ENCODE results near the gene MAGEA3. TPM values are rescaled to one million over a fixed set of nuclear protein-coding genes. Genes with fewer than 3 reads are reported as not detected.

Gene MAGEA3, protein sequence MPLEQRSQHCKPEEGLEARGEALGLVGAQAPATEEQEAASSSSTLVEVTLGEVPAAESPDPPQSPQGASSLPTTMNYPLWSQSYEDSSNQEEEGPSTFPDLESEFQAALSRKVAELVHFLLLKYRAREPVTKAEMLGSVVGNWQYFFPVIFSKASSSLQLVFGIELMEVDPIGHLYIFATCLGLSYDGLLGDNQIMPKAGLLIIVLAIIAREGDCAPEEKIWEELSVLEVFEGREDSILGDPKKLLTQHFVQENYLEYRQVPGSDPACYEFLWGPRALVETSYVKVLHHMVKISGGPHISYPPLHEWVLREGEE
- total RNA-seq (2022; extraction: Qiagen RNA extraction; ENCODE audit: low read depth), result 2.9 to 4.3 TPM (median 3.1 TPM) in 5 replicates

DNA sequence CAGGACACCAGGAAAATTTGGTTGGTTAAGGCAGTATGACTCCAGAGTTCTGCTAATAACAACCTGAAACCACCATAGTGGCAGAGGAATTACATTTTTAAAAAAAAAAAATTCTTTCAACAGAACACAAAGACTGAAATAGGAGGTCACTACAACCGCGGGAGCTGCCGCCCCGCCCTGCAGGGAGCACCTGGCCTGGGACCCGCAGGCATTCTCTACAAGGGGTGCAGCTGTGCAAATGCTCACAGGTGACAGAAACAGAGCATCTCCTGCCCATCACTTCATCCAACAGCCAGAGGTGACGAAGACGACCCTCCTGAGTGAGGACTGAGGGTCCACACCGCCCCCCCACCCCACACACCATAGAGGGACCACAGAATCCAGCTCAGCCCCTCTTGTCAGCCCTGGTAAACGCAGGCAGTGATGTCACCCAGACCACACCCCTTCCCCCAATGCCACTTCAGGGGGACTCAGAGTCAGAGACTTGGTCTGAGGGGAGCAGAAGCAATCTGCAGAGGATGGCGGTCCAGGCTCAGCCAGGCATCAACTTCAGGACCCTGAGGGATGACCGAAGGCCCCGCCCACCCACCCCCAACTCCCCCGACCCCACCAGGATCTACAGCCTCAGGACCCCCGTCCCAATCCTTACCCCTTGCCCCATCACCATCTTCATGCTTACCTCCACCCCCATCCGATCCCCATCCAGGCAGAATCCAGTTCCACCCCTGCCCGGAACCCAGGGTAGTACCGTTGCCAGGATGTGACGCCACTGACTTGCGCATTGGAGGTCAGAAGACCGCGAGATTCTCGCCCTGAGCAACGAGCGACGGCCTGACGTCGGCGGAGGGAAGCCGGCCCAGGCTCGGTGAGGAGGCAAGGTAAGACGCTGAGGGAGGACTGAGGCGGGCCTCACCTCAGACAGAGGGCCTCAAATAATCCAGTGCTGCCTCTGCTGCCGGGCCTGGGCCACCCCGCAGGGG lies at the start of gene MAGEA3:
Gene MAGEA3, plus strand, starts transcription at position 843 of the 980 bp plus-strand sequence. CDS start 2,039 bp downstream, outside the sequence.

DNA sequence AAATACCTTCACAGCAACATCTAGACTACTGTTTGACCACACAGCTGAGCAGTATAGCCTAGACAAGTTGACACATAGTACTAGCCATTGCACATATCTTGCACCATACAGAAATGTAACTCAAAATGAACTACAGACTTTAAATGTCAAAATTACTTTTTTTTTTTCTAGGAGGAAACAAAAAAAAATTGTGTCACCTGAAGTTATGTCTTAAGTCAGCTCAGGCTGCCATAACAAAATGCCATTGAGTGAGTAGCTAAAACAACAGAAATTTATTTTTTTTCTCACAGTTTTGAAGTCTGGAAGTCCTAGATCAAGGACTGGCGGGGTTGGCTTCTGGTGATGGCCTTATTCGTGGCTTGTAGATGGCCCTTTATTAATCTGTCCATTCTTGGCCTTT lies 10.6 kb downstream of the MAGEA3 start, which contains the start of gene CSAG2:
Gene CSAG2, minus strand, starts transcription at position 101 of the 400 bp plus-strand sequence. CDS start 161 bp downstream, outside the sequence.

DNA sequence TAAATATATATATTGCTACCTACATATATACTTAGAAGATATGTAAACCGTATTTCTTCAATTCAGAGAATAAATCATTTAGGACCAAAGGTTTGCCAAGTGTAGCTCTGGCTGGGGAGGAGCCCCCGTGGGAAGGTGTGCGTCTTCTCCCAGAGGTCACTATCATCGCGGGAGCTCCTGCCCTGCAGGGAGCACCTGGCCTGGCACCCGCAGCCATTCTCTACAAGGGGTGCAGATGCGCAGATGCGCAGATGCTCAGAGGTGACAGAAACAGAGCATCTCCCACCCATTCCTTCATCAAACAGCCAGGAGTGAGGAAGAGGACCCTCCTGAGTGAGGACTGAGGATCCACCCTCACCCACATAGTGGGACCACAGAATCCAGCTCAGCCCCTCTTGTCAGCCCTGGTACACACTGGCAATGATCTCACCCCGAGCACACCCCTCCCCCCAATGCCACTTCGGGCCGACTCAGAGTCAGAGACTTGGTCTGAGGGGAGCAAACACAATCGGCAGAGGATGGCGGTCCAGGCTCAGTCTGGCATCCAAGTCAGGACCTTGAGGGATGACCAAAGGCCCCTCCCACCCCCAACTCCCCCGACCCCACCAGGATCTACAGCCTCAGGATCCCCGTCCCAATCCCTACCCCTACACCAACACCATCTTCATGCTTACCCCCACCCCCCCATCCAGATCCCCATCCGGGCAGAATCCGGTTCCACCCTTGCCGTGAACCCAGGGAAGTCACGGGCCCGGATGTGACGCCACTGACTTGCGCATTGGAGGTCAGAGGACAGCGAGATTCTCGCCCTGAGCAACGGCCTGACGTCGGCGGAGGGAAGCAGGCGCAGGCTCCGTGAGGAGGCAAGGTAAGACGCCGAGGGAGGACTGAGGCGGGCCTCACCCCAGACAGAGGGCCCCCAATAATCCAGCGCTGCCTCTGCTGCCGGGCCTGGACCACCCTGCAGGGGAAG lies 15.5 kb downstream of the MAGEA3 start, which contains the start of gene MAGEA2B:
Gene MAGEA2B, plus strand, starts transcription at position 814 of the 973 bp plus-strand sequence. CDS start 2,479 bp downstream, outside the sequence.

DNA sequence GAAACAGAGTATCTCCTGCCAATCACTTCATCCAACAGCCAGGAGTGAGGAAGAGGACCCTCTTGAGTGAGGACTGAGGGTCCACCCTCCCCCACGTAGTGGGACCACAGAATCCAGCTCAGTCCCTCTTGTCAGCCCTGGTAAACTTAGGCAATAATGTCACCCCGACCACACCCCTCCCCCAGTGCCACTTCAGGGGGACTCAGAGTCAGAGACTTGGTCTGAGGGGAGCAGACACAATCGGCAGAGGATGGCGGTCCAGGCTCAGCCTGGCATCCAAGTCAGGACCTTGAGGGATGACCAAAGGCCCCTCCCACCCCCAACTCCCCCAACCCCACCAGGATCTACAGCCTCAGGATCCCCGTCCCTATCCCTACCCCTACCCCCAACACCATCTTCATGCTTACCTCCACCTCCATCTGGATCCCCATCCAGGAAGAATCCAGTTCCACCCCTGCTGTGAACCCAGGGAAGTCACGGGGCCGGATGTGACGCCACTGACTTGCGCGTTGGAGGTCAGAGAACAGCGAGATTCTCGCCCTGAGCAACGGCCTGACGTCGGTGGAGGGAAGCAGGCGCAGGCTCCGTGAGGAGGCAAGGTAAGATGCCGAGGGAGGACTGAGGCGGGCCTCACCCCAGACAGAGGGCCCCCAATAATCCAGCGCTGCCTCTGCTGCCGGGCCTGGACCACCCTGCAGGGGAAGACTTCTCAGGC lies 34.8 kb downstream of the MAGEA3 start, which contains the start of the genes CSAG1 and MAGEA12:
Gene CSAG1, minus strand, starts transcription at position 461 of the 715 bp plus-strand sequence. CDS start 1,261 bp downstream, outside the sequence.
Gene MAGEA12, plus strand, starts transcription at position 497 of the 715 bp plus-strand sequence. CDS start 2,405 bp downstream, outside the sequence.

Other genes with a start within 250 kb of the MAGEA3 start
- 0.35 to 0.70 TPM (median 0.45 TPM) in 5 replicates for gene GABRA3, start 247.5 kb upstream of the MAGEA3 start, total RNA-seq (2022; extraction: Qiagen RNA extraction; ENCODE audit: low read depth)
- gene GABRQ, start 60.9 kb upstream of the MAGEA3 start, total RNA-seq (2022; extraction: Qiagen RNA extraction; ENCODE audit: low read depth), result 0.14 to 0.32 TPM (median 0.23 TPM) in 5 replicates
- not detected in 5 replicates for gene CSAG2, start 10.5 kb downstream of the MAGEA3 start, total RNA-seq (2022; extraction: Qiagen RNA extraction; ENCODE audit: low read depth)
- gene MAGEA2B, start 15.8 kb downstream of the MAGEA3 start, total RNA-seq (2022; extraction: Qiagen RNA extraction; ENCODE audit: low read depth), result not detected in 5 replicates
- gene CSAG1, start 34.9 kb downstream of the MAGEA3 start, total RNA-seq (2022; extraction: Qiagen RNA extraction; ENCODE audit: low read depth), result 0.18 to 0.37 TPM (median 0.27 TPM) in 4 of 5 replicates, not detected in the other
- gene MAGEA12, start 35.0 kb downstream of the MAGEA3 start, total RNA-seq (2022; extraction: Qiagen RNA extraction; ENCODE audit: low read depth), result 0.08 to 0.19 TPM (median 0.16 TPM) in 5 replicates
- 0.09 to 0.22 TPM in 2 of 5 replicates, not detected in the others for gene MAGEA2, start 55.0 kb downstream of the MAGEA3 start, total RNA-seq (2022; extraction: Qiagen RNA extraction; ENCODE audit: low read depth)
- gene CSAG3, start 60.4 kb downstream of the MAGEA3 start, total RNA-seq (2022; extraction: Qiagen RNA extraction; ENCODE audit: low read depth), result not detected in 5 replicates
- 10.7 to 13.3 TPM (median 12.0 TPM) in 5 replicates for gene MAGEA6, start 70.9 kb downstream of the MAGEA3 start, total RNA-seq (2022; extraction: Qiagen RNA extraction; ENCODE audit: low read depth)
- 67.3 to 86.2 TPM (median 72.3 TPM) in 5 replicates for gene CETN2, start 132.0 kb downstream of the MAGEA3 start, total RNA-seq (2022; extraction: Qiagen RNA extraction; ENCODE audit: low read depth)
- 40.6 to 47.6 TPM (median 44.0 TPM) in 5 replicates for gene NSDHL, start 132.3 kb downstream of the MAGEA3 start, total RNA-seq (2022; extraction: Qiagen RNA extraction; ENCODE audit: low read depth)
- gene ZNF185, start 199.3 kb downstream of the MAGEA3 start, total RNA-seq (2022; extraction: Qiagen RNA extraction; ENCODE audit: low read depth), result 5.8 to 7.5 TPM (median 6.8 TPM) in 5 replicates